NCI-H226 (cell line): Measurements from ENCODE around the gene ALG3.

Experiments used
- DNase-seq: peaks from one replicate; pipeline ENCODE4 v3.0.0-alpha.2; 2015

The ALG3 gene

DNA sequence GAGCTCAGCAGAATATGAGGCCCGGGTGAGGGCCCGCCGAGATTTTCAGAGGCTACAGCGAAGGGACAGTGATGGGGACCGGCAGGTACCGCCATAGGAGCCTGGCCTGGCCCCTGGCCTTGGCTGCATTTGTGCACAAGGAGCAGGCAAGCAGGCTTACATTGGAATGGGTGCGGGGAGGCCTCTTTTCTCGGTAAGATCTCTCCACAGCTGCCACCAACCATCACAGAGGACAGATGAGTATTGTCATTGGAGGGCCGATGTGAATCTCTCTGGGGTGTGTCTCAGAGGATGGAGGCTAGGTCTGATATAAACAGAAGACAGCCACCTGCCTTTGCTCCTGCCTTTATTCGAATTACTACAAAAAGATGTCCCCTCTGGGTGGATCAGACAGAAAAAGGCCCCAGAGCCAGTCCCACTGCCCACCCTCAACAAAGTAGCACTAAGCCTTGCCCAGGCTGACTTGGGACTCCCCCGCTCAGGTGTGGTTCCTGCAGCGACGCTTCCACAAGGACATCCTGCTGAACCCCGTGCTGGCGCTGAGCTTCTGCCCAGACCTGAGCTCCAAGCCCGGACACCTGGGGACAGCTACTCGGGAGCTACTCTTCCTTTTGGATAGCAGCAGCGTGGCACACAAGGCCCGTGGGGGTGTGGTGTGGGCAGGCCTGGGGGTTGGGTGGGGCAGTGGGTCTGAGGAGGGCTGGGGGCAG lies 13.9 kb downstream of the ALG3 start:
- no peak for DNase-seq

DNA sequence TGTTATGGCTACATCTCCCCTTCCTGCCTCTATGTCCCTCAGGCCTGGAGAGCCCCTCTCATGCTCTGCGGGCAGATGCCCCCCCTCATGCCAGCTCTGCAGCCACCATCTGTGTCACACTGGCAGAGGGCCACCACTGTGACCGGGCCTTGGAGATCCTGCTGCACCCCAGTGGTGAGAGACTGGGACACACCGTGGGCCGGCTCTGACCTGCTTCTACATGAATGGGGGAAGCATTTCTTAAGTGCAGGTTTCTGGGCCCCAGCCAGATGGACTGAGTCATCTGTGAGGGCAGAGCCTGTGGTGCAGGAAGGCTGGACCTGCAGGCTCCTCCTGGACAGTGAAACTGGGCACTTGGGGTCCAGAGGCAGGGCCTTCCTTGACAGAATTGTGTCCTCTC lies 14.5 kb downstream of the ALG3 start:
- DNase-seq, result peak; percentile 91

DNA sequence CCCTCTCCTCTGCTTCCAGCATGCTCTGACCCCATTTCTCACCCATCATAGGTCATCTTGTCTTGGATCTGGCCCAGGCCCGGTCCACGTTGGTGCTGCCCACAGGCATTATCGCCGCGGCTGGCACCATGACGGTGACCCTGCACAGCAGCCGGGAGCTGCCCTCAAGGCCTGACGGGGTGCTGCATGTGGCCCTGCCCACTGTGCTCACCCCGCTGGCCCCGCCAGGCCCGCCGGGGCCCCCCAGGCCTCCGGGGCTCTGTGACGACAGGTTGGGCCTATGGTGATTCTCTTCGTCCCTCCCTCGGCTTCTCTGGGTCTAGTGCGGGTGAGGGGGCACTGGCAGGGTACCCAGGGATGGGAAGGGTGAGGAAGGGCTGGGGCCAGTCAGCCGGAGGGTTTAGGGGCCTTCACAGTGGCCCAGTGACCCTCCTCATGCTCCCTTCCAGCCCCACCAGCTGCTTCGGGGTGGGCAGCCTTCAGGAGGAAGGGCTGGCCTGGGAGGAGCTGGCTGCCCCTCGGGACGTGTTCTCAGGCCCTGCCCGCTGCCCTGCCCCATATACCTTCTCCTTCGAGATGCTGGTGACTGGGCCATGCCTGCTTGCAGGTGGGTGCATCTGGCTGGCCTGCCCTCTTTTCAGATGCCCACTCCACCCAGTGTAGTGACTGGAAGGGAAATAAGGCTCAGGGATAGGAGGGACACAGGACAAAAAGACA lies 15.5 kb downstream of the ALG3 start:
- no peak for DNase-seq

DNA sequence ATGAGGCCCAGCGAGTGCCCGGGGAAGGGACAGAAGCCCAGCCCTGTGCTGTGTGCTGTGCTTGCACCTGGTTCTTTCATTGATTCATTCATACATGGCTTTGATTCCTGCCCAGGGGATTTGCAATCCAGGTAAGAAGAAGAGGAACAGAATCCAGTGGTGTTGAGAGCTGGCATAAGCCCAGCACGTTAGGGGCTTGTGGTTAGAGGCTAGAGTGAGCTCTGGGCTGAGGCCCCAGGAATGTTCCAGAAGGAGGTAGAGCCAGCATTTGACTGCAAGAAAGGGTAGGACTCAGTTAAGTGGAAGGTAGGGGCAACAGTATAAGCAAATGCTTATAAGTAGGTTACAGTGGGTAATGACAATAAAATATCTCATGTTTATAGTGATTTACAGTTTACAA lies 17.1 kb downstream of the ALG3 start:
- DNase-seq, result no peak

DNA sequence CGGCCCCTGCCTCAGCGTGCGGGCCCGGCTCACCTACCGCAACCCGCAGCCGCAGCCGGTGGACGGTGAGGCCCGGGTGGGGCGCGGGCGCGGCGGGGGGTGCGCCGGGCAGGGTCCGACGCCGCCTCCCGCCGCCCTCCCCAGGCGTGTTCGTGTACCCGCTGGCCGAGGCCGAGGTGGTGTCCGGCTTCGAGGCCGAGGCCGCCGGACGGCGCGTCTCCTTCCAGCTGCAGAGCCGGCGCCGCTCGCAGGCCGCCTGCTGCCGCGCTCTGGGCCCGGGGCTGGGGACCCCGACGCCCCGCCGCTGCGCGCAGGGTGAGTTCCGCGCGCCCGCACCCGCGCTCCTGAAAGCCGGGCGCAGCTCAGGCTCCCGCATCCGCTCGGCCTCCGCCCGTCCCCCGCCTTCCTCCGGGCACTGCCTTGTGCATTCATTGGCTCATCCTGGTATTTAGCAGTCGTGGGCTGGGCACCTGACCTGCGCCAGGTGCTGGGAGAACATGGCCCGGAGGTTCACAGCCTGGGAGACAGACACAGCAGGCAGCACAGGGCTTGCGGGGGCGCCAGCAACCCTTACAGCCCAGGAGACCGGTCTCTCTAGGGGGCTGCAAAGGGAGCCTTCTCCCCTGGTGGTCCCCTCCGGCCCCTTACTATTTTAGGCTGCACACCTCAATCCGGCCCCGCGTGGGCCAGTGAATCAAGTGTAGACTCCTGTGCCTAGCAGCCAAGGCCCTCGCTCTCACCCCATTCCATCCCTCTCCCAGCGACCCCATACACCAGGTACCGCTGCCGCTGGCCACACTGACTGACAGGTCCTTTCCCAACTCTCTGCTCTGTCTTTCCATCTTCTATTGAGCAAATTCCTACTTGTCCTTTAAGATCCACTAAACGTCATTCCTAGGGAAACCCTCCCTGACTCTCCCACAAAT lies 17.9 kb downstream of the ALG3 start:
- DNase-seq, result no peak

DNA sequence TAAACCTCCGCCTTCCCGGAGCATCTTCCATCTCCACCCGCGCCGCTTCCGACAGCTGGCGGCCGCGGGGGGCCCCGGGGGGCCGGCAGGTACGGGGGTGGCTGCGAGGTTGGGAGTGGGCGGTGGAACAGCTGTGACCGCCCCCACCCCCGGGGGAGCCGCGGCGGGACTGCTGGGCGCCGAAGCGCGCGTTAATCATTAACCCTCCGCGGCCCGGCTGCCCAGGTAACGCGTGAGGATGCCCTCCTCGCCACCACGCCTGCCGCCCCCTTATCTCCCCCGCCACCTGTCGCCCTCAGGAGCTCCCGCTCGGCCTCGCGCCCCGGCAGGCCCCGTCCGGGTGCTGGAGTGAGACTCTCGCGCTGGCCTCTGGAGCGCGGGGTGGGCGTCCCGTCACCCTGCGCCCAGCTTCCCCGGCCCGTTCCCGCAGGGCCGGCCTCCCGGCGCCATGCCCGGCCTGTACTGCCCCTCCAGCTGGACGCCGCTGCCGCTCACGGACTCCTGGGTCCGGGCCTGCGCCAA lies 18.6 kb downstream of the ALG3 start:
- no peak for DNase-seq

DNA sequence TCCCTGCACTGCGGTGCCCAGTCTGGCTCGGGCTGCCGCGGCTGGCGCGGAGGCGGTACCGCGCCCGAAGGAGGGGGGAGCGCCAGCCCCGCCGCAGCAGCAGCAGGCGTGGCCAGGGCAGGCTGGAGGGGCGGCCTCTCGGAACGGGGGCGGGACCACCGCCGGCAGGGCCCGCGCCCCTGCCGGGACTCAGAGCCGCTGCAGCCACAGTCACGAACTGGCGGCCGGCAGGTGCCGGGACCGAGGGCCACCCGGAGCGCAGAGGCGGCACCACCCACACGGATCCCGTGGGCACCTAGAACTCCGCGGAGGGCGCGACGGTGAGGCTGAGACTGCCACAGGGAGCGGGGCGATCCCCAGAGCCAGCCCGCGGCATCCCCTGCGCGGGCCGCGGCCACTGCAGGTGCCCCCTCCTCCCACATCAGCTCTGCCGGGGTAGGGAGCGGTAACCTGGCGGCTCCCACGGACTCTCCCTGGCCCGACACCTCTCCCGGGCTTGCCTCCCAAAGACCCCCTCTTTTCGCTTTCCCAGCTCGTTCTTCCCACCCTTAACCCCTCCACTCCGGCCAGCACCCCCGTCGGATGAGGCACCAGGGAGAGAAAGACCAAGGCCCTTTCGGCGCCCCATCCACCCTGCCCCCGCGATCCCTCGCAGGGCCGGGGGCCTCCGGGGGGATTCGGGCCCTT lies 19.2 kb downstream of the ALG3 start, which contains the start of gene VWA5B2:
Gene VWA5B2 (plus strand): TSS at position 192 of the 687 bp plus-strand sequence. CDS start 944 bp downstream, outside the sequence.
- DNase-seq, result peak; percentile 58

DNA sequence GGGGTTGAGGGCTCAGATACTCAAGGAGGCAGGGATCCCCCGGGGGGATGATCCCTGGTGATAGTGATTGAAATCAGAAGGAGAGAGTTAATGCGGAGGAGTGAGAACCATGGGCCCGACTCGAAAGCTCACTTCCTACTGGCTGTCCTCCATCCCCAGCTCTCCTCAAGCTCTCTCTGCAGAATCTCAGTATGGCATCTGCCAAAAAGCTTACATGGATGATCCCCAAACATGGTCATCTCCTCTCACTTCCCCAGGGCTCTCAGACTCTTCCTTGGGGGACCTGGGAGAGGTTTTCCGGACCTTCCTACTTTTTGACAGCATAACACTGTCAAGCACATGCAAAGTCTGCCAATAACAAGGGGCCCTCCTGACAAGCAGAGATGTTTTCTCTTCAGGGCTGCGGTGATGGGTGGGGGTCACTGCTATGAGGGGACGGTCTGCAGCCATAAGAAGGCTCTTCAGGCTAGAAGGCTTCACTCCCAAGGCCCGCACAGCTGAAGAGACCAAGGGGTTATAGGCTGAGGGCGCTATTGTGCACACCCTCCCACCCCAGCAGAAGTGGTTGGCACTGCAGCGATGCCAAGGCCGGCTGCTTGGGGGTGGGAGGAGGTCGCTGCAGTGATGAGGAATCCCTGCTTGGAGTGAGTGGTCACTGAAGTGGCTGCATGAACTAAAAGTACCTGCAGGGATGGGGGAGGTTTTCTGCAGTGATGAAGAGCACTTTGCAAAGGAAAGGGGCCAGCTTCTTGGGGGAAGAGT lies 20.2 kb downstream of the ALG3 start:
- DNase-seq, result no peak

DNA sequence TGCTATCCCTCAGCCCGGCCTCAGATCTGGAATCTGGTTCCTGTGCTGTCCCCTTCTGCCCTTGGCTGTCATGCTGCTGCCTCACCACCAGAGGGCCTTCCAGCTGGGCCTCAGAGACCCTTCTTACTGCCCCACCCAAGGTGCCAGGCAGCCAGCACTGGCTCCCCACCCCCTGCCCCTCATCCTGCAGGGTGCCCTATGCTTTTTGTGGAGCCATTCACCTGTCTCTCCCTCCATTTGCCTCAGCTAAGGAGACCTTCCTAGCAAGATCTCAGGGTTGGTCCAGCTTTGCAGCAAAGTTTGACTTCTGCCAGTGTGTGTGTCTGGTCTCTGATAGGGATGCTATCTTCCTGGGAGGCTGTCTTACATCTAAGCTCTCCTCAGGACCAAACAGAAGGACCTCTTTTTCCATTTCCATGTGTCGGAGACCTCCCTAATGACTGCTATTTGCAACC lies 21.3 kb downstream of the ALG3 start:
- DNase-seq, result no peak

DNA sequence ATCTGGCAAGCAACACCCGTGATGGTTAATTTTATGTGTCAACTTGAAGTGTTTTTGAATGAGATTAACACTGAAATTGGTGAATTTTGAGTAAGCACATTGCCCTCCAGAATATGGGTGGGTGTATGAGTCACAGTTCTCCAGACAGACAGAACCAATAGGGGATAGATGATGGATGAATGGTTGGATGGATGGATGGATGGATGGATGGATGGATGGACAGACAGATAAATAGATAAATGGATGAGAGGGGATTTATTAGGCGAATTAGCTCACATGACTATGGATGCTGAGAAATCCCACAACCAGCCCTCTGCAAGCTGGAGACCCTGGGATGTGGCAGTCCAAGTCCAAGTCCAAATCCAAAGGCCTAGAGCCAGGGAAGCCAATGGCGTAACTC lies 24.8 kb downstream of the ALG3 start:
- no peak for DNase-seq

DNA sequence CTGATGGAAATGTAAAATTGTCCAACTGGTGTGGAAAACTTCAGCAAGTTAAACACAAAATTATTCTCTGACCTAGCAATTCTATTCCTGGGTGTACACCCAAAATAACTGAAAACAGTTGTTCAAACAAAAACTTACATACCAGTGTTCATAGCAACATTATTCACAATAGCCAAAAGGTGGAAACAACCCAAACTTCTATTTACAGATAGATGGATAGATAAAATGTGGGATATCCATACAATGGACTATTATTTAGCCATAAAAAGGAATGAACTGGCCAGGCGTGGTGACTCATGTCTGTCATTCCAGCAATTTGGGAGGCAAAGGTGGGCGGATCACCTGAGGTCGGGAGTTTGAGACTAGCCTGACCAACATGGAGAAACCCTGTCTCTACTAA lies 26.2 kb downstream of the ALG3 start:
- DNase-seq, result no peak

DNA sequence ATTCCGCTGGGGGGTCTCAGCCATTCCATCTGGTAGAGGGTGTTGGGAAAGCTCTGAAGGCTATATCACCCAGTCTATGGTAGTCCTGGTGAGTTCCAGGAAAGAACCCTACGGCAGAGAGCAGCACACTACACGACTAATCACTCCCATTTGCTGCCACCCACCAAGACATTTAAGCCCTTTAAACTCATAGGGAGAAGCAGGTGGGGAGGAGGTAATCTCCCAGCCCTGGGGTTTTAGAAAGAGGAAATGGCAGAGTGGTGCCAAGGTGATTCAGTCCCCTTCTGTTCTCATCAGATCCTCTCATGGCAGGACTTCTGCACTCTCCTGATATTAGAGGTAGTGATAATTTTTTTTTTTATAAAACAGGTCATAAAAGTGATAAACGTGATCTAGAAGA lies 29.9 kb downstream of the ALG3 start:
- DNase-seq, result no peak

DNA sequence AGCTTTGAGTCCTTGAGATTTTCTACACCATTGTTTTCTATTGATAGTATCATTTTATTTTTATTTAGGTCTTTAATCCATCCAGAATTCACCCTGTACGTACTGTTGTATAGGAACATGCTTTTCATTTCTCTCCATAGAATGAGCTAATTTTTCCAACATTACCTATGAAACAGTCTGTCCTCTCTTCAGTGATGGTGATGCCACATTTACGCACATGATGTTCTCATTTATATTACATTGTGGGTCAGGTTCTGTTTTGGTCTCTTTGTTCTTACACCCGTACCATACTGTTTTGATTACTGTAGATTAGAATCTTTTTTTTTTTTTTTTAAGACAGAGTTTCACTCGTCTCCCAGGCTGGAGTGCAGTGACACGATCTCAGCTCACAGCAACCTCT lies 37.0 kb downstream of the ALG3 start:
- no peak for DNase-seq

DNA sequence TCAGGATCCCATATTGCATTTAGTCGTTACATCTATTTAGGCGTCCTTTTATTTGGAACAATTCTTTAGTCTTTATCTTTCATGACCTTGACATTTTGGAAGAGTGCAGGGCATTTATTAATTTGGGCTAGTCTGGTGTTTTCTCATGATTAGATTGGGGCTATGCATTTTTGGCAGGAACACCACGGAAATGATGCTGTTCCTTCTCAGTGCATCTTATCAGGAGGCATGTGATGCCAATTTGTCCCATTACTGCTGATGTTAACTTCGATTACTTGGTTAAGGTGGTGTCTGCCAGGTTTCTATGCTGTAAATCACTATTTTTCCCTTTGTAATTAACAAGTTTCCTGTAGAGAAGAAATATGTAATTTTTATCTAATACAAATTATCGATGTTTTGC lies 37.5 kb downstream of the ALG3 start:
- no peak for DNase-seq

DNA sequence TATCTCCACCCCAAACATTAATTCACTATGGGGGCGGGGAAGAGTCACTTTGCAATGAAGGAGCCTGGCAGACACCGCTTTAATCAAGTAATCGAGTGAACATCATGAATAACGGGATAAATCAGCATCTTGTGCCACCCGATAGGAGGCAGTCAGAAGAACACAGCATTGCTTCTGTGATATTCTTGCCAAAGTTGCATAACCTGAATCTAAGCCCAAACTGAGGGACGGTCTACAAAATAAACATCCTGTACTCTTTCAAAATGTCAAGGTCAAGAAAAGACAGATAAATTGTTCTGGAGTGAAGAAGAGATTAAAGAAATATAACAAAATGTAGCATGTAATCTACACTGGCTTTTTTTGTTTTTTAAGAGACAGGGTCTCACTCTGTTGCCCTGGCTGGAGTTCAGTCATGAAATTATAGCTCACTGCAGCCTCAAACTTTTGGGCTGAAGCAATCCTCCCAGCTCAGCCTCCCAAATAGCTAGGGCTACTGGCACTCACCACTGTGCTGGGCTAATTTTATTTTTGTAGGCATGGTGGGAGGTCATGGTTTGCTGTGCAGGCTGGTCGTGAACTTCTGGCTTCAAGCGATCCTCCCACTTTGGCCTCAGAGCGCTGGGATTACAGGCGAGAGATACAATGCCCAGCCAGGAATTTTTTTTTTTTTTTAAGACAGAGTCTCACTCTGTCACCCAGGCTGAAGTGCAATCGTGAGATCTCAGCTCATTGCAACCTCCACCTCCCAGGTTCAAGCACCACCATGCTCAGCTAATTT lies 39.4 kb downstream of the ALG3 start:
- DNase-seq, result no peak

DNA sequence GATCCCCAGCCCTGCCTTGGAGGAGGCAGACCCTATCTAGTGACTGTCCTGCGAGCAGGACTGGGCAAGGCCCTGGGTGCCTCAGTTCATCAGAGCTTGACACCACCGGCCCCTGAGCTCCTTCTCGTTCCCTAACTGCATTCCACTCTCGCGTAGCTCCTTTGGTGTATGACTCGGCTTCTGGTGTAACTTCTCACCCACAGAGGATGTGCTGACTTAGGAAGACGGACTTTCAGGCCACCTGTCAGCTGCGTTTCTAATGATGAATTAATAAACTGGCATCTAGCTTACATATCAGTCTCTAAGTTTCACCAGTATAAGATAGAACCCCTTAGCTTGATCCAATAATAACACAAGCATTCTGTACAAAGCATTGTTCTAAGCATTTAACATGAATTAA lies 45.2 kb downstream of the ALG3 start:
- DNase-seq, result no peak

DNA sequence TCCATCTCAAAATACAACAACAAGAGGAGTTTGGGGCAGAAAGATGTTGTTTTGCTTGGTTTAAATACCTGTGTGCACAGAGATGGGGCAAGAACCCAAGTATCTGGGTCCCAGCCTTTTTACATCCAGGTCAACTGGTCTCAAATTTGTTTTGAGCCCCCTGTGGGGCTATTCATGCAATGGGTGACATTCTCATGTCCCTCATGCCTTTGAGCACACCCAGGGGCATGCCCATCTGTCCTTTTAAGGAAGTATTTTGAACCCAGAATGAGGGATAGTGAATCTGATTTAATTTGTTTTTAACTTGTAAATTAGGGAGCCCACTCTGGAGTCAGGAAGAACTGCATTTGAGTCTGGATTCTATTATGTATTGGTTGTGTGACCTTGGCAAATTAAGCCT lies 47.9 kb downstream of the ALG3 start:
- DNase-seq, result no peak

DNA sequence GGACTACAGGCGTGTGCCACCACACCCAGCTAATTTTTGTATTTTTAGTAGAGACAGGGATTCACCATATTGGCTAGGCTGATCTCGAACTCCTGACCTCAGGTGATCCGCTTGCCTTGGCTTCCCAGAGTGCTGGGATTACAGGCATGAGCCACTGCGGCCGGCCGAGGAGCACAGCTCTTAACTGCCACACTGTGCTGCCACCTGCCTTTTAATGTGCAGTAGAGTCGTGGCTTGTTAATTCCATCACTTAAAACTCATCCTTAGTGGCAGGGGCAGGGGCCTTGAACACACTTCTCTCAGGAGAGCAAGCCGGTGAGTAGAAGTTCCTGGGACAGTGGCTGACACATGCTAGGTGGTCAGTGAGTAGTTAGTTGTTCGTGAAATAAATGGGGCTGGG lies 50.3 kb downstream of the ALG3 start:
- DNase-seq, result no peak

DNA sequence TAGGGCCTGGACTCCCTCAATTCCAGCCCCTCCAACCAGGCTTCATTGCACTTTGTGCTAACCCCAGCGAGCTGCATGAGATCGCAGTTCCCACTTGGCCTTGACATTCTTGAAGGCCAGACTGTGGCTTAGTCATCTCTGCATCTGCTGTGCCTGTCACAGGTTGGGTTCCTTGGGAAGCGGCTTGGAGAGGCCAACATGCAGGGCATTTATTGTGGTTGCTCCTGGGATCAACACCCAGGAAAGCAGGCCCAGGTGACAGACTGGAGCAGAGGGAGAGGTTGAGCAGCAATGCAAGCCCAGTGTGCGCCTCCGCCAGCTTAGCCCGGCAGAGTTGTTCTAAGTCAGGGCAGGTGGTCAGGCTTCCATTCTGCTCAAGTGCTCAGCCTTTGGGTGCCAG lies 52.2 kb downstream of the ALG3 start:
- no peak for DNase-seq

DNA sequence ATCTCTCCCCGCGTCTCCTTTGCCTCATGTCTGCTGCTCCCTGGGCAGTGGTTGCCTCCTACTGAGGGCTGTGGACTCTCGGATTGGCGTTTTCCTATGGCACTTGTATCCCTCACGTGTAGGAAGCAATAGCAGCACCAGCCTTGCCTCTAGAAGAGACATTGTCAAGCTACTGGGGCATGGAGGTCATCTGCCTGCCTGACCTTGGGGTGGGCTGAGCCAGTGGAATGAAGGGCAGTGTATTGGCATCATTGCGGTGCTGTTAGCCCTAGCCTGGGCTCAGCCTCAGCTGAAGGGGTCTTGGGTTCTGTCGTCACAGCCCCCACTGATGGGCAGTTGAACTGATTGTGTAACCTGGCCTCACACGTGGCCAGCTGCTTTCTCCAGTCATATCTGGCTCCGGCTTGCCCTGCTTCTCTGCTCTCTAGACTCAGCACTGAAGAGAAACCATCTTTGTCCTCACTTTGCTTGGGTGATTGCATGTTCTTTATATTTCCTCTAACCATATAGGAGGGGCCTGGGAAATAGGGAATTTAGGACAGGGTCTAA lies 54.7 kb downstream of the ALG3 start:
- DNase-seq, result no peak

DNA sequence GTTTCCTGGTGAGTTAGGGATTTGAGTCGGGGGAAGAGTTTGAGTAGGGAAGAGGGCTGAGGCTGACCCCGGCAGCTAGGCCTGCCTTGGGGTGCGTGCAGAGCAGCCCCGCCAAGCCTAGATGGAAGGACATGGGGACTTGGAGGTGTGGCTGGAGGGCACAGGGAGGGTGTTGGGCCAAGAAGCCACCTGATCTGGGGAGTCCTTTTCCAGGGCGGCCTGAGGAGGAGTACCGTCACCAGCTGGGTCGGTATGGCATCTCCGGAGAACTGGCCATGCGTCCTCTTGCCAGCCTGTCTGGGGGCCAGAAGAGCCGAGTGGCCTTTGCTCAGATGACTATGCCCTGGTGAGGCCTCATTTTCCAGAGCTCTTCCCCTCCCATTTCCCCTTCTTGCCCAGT lies 55.9 kb downstream of the ALG3 start:
- no peak for DNase-seq
